Mucosa of descending colon (tissue), 3 donors: ENCODE data around the gene SDE2. TPM values are rescaled to one million over a fixed set of nuclear protein-coding genes. Genes with fewer than 3 reads are reported as not detected.
"Not testable (repeated sequence)": the region's sequence is repeated elsewhere in the genome, so short reads cannot be mapped to it uniquely, and the experiment has no call there.

ENCODE experiments used
- ATAC-seq: fragments of 200-7000 bp; cut with Tn5 transposase; one replicate; pipeline ENCODE4 v1.9.1; 2020; ENCODE audit warnings: mild to moderate bottlenecking, moderate library complexity
- DNase-seq, 3 donors: peaks; one replicate each; pipeline ENCODE4 v3.0.0-alpha.2; 2020
- H3K36me3 ChIP-seq: fragments of 200-600 bp; one replicate; pipeline ENCODE4 v1.8.0; 2021; ENCODE audit warnings: low read depth, mild to moderate bottlenecking
- H3K4me1 ChIP-seq: fragments of 200-600 bp; one replicate; pipeline ENCODE4 v1.8.0; 2021; ENCODE audit warnings: low read depth, mild to moderate bottlenecking
- H3K4me3 ChIP-seq: fragments of 200-600 bp; one replicate; pipeline ENCODE4 v1.8.0; 2021; ENCODE audit warnings: mild to moderate bottlenecking
- H3K9me3 ChIP-seq: fragments of 200-600 bp; one replicate; pipeline ENCODE4 v1.8.0; 2021; ENCODE audit warnings: mild to moderate bottlenecking
- CTCF ChIP-seq: fragments of 200-600 bp; IDR thresholded peaks from one replicate; pipeline ENCODE4 v1.8.0; 2022; ENCODE audit warnings: antibody characterized with exemption, mild to moderate bottlenecking
- intact Hi-C, 2 donors: fragments of 100-400 bp; cut with DNase I in 1 of 2; cut with micrococcal nuclease in 1 of 2; formaldehyde crosslinking; loops; one replicate each; pipeline versions ENCODE4 v1.11.0 to v1.11.1; 2022; cut with DNase I, micrococcal nuclease
- total RNA-seq, 3 donors: library from RNA; stranded (reverse); fragmentation: NEBNext Ultra II Directional in 2 of 3; extraction: Animal tissue kit (Norgen Biotek cat#: 25700) in 2 of 3; gene quantifications; one replicate each; pipeline versions ENCODE4 v1.2.1 to v1.2.4, GENCODE V29; 2021 to 2023
- donor health status: DM: no; HTN: no; CAD: no; lungs with moderate emphysema.
- donor health status: DM: no; HTN: no; CAD: no.
- donor health status: DM: no; HTN: yes; CAD: no.

SDE2 gene
- total RNA-seq, 3 donors from 2014 or later, result 14.1 to 21.0 (median 15.0) TPM

- no peak for DNase-seq
- H3K4me3 ChIP-seq, result no peak overlapping the region
- intact Hi-C loops, result no loop called here
- ATAC-seq, result no peak
- H3K9me3 ChIP-seq, result no peaks in the 10 kb centered on the region
- no peak for TF ChIP-seq CTCF
- H3K36me3 ChIP-seq, result no peaks in the 10 kb centered on the region
- H3K4me1 ChIP-seq, result no peaks in the 10 kb centered on the region
Observed at GRCh38 chr1:225940385-225941151, 58.6 kb downstream of the SDE2 start.

- H3K9me3 ChIP-seq, DNase-seq, intact Hi-C loops, ATAC-seq, H3K4me3 ChIP-seq, H3K36me3 ChIP-seq, H3K4me1 ChIP-seq: not testable (repeated sequence)
Observed at GRCh38 chr1:225939939-225940310, 59.2 kb downstream of the SDE2 start.

GRCh38 chr1:225939097-225939938 is 59.8 kb downstream of the SDE2 start:
- DNase-seq, H3K4me3 ChIP-seq, H3K4me1 ChIP-seq, H3K9me3 ChIP-seq, intact Hi-C loops, H3K36me3 ChIP-seq: not testable (repeated sequence)
- ATAC-seq, result peak; percentile 24

- H3K36me3 ChIP-seq, result no peaks in the 10 kb centered on the region
- no peaks in the 10 kb centered on the region for H3K4me1 ChIP-seq
- H3K9me3 ChIP-seq, result no peaks in the 10 kb centered on the region
- intact Hi-C loops, result no loop called here
- ATAC-seq, result no peak
- H3K4me3 ChIP-seq, result no peak overlapping the region
- TF ChIP-seq CTCF, result no peak
- no peak for DNase-seq
Observed at GRCh38 chr1:225937048-225937968, 61.8 kb downstream of the SDE2 start.

GRCh38 chr1:225936523-225936922 is 62.6 kb downstream of the SDE2 start:
- no peaks in the 10 kb centered on the region for H3K9me3 ChIP-seq
- no peak for TF ChIP-seq CTCF
- no peaks in the 10 kb centered on the region for H3K36me3 ChIP-seq
- DNase-seq (no peak), ATAC-seq (no peak)
- no peaks in the 10 kb centered on the region for H3K4me1 ChIP-seq
- H3K4me3 ChIP-seq, result no peak overlapping the region
- intact Hi-C loops, result no loop called here

GRCh38 chr1:225936086-225936485 is 63.1 kb downstream of the SDE2 start:
- H3K36me3 ChIP-seq, DNase-seq, H3K9me3 ChIP-seq, ATAC-seq, intact Hi-C loops, H3K4me1 ChIP-seq, H3K4me3 ChIP-seq: not testable (repeated sequence)
